Kidney capillary endothelial cell (primary cell): ENCODE measurements around the gene CLEC1A.

Experiments used
- DNase-seq: peaks from one replicate; pipeline ENCODE4 v3.0.0-alpha.2; 2018; ENCODE audit warnings: low spot score

Gene CLEC1A, protein sequence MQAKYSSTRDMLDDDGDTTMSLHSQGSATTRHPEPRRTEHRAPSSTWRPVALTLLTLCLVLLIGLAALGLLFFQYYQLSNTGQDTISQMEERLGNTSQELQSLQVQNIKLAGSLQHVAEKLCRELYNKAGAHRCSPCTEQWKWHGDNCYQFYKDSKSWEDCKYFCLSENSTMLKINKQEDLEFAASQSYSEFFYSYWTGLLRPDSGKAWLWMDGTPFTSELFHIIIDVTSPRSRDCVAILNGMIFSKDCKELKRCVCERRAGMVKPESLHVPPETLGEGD

DNA sequence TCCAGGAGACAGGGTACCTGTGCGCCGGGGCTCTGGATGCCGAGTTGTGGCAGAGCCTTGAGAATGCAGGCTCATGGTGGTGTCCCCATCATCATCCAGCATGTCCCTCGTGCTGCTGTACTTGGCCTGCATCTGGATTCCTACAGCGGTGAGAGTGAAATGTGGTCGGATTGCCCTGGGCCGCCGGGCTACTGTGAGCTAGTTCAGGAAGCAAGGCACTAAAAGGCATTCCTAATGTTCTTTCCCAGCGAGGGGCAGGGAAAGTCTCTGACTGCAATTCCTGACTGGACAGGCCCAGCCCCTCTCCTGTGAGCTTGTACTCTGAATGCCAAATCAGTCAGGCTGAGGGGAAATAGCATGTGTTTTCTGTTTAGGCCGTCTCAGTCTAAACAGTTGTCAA lies at the start of gene CLEC1A:
Gene CLEC1A, minus strand, starts transcription at position 195 of the 400 bp plus-strand sequence. Its CDS starts 63 bp downstream, at position 132.
- DNase-seq = peak; percentile 52

DNA sequence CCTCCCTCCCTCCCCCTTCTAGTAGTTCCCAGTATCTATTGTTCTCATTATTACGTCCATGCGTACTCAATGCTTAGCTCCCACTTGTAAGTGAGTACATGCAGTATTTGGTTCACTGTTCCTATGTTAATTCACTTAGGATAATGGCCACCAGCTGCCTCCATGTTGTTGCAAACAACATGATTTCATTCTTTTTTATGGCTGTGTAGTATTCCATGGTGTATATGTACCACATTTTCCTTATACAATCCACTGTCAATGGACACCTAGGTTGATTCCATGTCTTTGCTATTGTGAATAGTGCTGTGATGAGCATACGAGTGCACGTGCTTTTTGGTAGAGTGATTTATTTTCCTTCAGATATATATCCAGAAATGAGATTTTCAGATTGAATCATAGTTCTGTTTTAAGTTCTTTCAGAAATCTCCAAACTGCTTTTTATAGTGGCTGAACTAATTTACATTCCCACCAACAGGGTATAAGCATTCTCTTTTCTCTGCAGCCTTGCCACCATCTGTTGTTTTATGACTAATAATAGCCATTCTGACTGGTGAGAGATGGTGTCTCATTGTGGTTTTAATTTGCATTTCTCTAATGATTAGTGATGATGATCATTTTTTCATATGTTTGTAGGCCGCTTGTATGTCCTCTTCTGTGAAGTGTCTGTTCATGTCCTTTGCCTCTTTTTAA lies 49.1 kb upstream of the CLEC1A start:
- DNase-seq = no peak

GRCh38 chr12:10142976-10143589 lies 44.3 kb upstream of the CLEC1A start:
- no peak for DNase-seq

GRCh38 chr12:10140001-10140400 lies 41.2 kb upstream of the CLEC1A start:
- peak; percentile 77 for DNase-seq

GRCh38 chr12:10136637-10137205 lies 37.9 kb upstream of the CLEC1A start:
- no peak for DNase-seq

GRCh38 chr12:10135126-10135525 lies 36.3 kb upstream of the CLEC1A start:
- no peak for DNase-seq

GRCh38 chr12:10132850-10133370 lies 34.1 kb upstream of the CLEC1A start:
- no peak for DNase-seq

- DNase-seq = no peak
These were observed 32.4 kb upstream of the CLEC1A start for GRCh38 chr12:10131111-10131690.

DNA sequence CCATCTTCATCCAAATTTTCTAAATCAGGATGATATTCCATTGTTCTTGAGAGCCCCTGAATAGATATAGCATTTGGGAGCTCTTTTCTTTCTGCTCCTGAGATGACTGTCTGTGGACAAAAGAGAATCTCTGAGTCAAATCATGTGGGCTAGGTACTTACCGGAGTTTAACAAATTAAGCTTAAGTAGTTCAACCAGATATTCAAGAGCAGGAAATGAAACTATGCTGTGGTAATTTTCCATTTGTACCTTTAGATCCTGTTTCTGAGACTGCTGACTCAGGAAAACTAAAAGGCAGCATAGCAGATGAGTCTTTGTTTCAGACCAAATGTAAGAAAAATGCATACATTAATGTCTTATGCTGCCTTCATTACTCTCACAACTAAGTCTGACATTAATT lies 31.3 kb upstream of the CLEC1A start, which contains the start of gene CLEC7A:
Gene CLEC7A, minus strand, starts transcription at position 158 of the 400 bp plus-strand sequence. Its CDS starts 117 bp downstream, at position 41.
- DNase-seq = no peak

- DNase-seq = no peak
These were observed 29.9 kb upstream of the CLEC1A start for GRCh38 chr12:10128687-10129086.

DNA sequence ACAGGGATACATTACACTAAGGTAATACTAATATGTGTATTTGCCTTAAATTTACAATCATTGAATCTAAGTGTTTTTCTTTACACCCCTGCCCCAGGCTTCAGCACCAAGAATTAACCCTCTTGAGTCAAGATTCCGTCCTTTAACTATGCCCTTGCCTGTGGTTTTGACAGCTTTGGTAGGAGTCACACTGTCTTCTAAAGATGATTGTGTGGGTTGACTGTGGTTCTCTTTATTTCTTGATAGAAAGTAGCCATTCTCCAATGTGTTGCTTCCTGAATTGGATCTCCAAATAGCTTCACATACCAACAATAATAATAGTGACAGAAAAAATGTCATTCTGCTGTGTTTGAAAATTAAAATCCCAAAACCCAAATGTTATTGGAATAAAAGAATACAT lies 27.6 kb upstream of the CLEC1A start:
- no peak for DNase-seq

GRCh38 chr12:10122689-10123088 lies 23.9 kb upstream of the CLEC1A start:
- no peak for DNase-seq

- DNase-seq = no peak
These were observed 22.5 kb upstream of the CLEC1A start for GRCh38 chr12:10121278-10121677.

- no peak for DNase-seq
These were observed 20.3 kb upstream of the CLEC1A start for GRCh38 chr12:10119066-10119465.

- no peak for DNase-seq
These were observed 17.1 kb upstream of the CLEC1A start for GRCh38 chr12:10115890-10116289.

- DNase-seq = no peak
These were observed 16.5 kb upstream of the CLEC1A start for GRCh38 chr12:10115311-10115710.

GRCh38 chr12:10113920-10114319 lies 15.1 kb upstream of the CLEC1A start:
- no peak for DNase-seq

DNA sequence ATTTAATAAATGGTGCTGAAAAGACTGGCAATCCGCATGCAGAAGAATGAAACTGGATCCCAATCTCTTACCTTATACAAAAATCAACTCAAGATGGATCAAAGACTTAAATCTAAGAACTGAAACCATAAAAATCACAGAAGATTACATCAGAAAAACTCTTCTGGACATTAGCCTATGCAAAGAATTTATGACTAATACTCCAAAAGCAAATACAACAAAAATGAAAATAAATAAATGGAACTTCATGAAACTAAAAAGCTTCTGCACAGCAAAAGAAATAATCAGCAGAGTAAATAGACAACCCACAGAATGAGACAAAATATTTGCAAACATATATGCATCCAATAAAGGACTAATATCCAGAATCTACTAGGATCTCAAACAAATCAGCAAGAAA lies 14.3 kb upstream of the CLEC1A start:
- no peak for DNase-seq

DNA sequence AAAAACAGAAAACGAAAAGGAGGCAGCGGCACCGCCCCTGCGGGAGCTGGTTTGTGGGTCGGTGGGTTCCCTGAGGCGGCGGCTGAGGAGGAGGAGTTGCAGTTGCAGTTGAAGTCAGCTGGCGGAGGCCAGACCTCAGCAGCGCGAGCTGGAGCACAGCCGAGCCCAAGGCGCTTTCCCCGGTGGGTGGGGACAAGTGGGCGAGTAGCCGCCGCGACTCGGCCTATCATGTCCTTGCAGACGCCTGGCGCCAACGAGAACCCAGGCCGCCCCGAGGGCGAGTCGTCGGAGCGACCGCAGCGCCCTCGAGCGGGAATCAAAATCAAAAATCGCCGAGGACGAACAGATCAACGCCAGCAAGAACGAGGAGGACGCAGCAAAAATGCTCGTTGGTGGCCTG lies 12.7 kb upstream of the CLEC1A start:
- DNase-seq = no peak

DNA sequence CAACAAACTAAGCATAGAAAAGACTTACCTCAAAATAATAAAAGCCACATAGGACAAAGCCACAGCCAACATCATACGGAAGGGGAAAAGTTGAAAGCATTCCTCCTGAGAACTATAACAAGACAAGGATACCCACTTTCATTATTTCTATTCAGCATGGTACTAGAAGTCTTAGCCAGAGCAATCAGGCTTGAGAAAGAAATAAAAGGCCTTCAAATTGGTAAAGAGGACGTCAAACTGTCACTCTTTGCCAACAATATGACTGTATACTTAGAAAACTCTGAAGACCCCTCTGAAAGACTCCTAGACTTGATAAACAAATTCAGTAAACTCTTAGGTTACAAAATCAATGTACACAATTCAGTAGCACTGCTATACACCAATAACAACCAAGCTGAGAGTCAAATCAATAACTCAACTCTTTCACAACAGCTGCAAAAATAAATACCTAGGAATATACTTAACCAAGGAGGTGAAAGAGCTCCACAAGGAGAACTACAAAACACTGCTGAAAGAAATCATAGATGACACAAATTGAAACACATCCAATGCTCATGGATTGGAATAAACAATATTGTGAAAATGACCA lies 11.6 kb upstream of the CLEC1A start:
- no peak for DNase-seq

DNA sequence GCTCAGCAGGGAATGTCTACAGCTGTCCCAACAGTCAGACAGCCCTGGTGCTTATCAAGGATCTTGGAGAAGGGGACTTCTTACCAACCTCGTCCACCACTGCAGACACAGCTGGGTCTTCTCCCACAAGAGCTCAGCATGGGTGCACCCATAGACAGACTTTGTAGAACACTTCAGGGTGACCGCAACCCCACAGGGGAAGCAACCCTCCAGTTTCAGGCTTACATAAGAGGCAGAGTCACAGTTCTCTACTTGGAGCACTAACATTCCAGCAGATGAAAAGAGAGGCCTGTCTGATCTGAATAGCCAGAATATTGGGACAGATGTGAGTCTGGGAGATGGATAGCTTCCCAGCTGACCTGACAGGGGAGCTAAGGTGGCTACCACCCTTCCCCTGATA lies 3.5 kb upstream of the CLEC1A start:
- DNase-seq = no peak
